ENCODE measurements around the gene ADAMTS6. TPM values are rescaled to one million over a fixed set of nuclear protein-coding genes. Genes with fewer than 3 reads are reported as not detected.
A peak's percentile ranks its signal among the peaks of the same experiment; 100 is the strongest.

ADAMTS6 gene
- total and polyA plus RNA-seq, 2 of the 13 experiments (the other 11 are each of a cell fraction or from before 2014, with no cell fraction given), result 3.1 to 8.2 TPM

- intact Hi-C loops (cut with micrococcal nuclease; ENCODE audit: unreplicated experiment) (no loop called here), in situ Hi-C loops (cut with HindIII; ENCODE audit: extremely low pct_ligation_motif_present, low pct_unique_long_range_greater_than_20kb) (no loop called here)
- Histone ChIP-seq H3K36me3 (replicated peaks in 1 of 2; ENCODE audit: control insufficient read depth in 1 of 2, insufficient read depth in 2 of 2, low read length in 2 of 2) (peaks cover 2% of the 10 kb centered on the region in 2 experiments; a peak in 1 of 5 replicates), H3K27ac (ENCODE audit: extremely low read length, insufficient read depth, low read length) (no peak overlapping the region), H3K9me3 (ENCODE audit: low read length) (no peaks in the 10 kb centered on the region), H2AFZ (ENCODE audit: low read length) (no peak overlapping the region), H3K9ac (ENCODE audit: insufficient read depth, low read depth, low read length) (no peak overlapping the region), H3K4me3 (replicated peaks in 1 of 3; ENCODE audit: insufficient read depth in 1 of 3, low read depth in 2 of 3, low read length in 3 of 3) (no peak overlapping the region), H3K27me3 (ENCODE audit: control insufficient read depth in 1 of 2, insufficient read depth in 2 of 2, low read length in 2 of 2) (no peaks in the 10 kb centered on the region), H3K4me2 (ENCODE audit: low read depth, low read length) (no peak overlapping the region), H4K20me1 (ENCODE audit: insufficient read depth, low read length) (no peaks in the 10 kb centered on the region), H3K79me2 (ENCODE audit: insufficient read depth, low read length) (no peaks in the 10 kb centered on the region), H3K4me1 (ENCODE audit: insufficient read depth, low read length) (no peaks in the 10 kb centered on the region)
- POLR2A ChIA-PET, result no interaction called here
- DNase-seq (ENCODE audit: low spot score), result no peak
- WGBS (ENCODE audit: low lambda C conversion rate), result 28% methylated on average over 1 of the region's 1 CpG
- FAIRE-seq, result no peak
- TF ChIP-seq RELA (CRISPR knock-in tag; IDR thresholded peaks at IDR 0.05) (no peak), KDM5A (IDR thresholded peaks at IDR 0.05; ENCODE audit: borderline replicate concordance, low read length) (no peak), ZNF121 (CRISPR knock-in tag; IDR thresholded peaks at IDR 0.05) (peak; percentile 87), FOSL2 (CRISPR knock-in tag; IDR thresholded peaks at IDR 0.05) (peak; percentile 25; the same call in 1 of the 2 replicates), CC2D1A (CRISPR knock-in tag; IDR thresholded peaks at IDR 0.05) (no peak)
- ATAC-seq, result no peak
- CTCF ChIA-PET (ENCODE audit: low intra/inter-chr PET ratio, low total read pairs), result no interaction called here
- no TSS peak for BruUV-seq (replicated peaks)
Measured at GRCh38 chr5:65530904-65531303, 49.2 kb upstream of the ADAMTS6 start.

- WGBS (ENCODE audit: low lambda C conversion rate), result 99% methylated on average over 3 of the region's 3 CpGs
- H2AFZ ChIP-seq (ENCODE audit: low read length), result no peak overlapping the region
- H3K9me3 ChIP-seq (ENCODE audit: low read length), result no peaks in the 10 kb centered on the region
- peaks cover 2% of the 10 kb centered on the region in 2 experiments; a peak in 1 of 5 replicates for H3K36me3 ChIP-seq (replicated peaks in 1 of 2; ENCODE audit: control insufficient read depth in 1 of 2, insufficient read depth in 2 of 2, low read length in 2 of 2)
- FAIRE-seq, result no peak
- POLR2A ChIA-PET, result no interaction called here
- CTCF ChIA-PET (ENCODE audit: low intra/inter-chr PET ratio, low total read pairs), result no interaction called here
- BruUV-seq (replicated peaks), result no TSS peak
- no peak overlapping the region for H3K4me2 ChIP-seq (ENCODE audit: low read depth, low read length)
- no peak overlapping the region for H3K27ac ChIP-seq (ENCODE audit: extremely low read length, insufficient read depth, low read length)
- no peak overlapping the region for H3K4me3 ChIP-seq (replicated peaks in 1 of 3; ENCODE audit: insufficient read depth in 1 of 3, low read depth in 2 of 3, low read length in 3 of 3)
- no peaks in the 10 kb centered on the region for H3K4me1 ChIP-seq (ENCODE audit: insufficient read depth, low read length)
- no peak for ATAC-seq
- H3K27me3 ChIP-seq (ENCODE audit: control insufficient read depth in 1 of 2, insufficient read depth in 2 of 2, low read length in 2 of 2), result no peaks in the 10 kb centered on the region
- H3K79me2 ChIP-seq (ENCODE audit: insufficient read depth, low read length), result no peaks in the 10 kb centered on the region
- intact Hi-C loops (cut with micrococcal nuclease; ENCODE audit: unreplicated experiment), result no loop called here
- DNase-seq (ENCODE audit: low spot score), result no peak
- TF ChIP-seq ZNF605 (CRISPR knock-in tag; IDR thresholded peaks at IDR 0.05), result no peak
- H4K20me1 ChIP-seq (ENCODE audit: insufficient read depth, low read length), result no peaks in the 10 kb centered on the region
- in situ Hi-C loops (cut with HindIII; ENCODE audit: extremely low pct_ligation_motif_present, low pct_unique_long_range_greater_than_20kb), result no loop called here
- H3K9ac ChIP-seq (ENCODE audit: insufficient read depth, low read depth, low read length), result no peak overlapping the region
Measured at GRCh38 chr5:65525726-65526125, 44.0 kb upstream of the ADAMTS6 start.
